Psoas muscle (tissue), 8 donors: Measurements from ENCODE around the gene ANKRD13B. TPM values are rescaled to one million over a fixed set of nuclear protein-coding genes. Genes with fewer than 3 reads are reported as not detected.
A peak's percentile ranks its signal among the peaks of the same experiment; 100 is the strongest.

Experiments
- ATAC-seq, 4 donors: fragments of 200-7000 bp; cut with Tn5 transposase; one replicate each; pipeline ENCODE4 v1.9.1; 2020; ENCODE audit warnings: moderate library complexity in 3 of 4, mild to moderate bottlenecking in 2 of 4
- DNase-seq, 2 donors: peaks; one replicate each; pipeline ENCODE4 v3.0.0-alpha.2; 2020
- H3K27ac ChIP-seq: fragments of 200-600 bp; one replicate; pipeline ENCODE4 v1.8.0; 2022
- H3K27me3 ChIP-seq, 3 donors: fragments of 200-600 bp in 1 of 3; one replicate each; pipeline versions ENCODE4 v1.6.1 to v1.8.0; 2013 to 2022; ENCODE audit warnings: low read length in 2 of 3, mild to moderate bottlenecking in 2 of 3, moderate library complexity in 1 of 3; ENCODE audit not compliant: insufficient read depth in 3 of 3
- H3K36me3 ChIP-seq, 2 donors: fragments of 200-600 bp in 1 of 2; one replicate each; pipeline versions ENCODE4 v1.6.1 to v1.8.0; 2013 to 2022; ENCODE audit warnings: low read depth in 1 of 2, mild to moderate bottlenecking in 1 of 2, moderate library complexity in 1 of 2; ENCODE audit not compliant: insufficient read depth in 1 of 2
- H3K4me1 ChIP-seq: fragments of 200-600 bp; one replicate; pipeline ENCODE4 v1.8.0; 2022
- H3K4me3 ChIP-seq: fragments of 200-600 bp; one replicate; pipeline ENCODE4 v1.8.0; 2022; ENCODE audit warnings: mild to moderate bottlenecking
- H3K9me3 ChIP-seq: fragments of 200-600 bp; one replicate; pipeline ENCODE4 v1.8.0; 2022
- WGBS, 3 donors: extraction: QIAGEN DNeasy Blood & Tissue Kit; methylation state at CpG; one replicate each; pipeline versions ENCODE4 v1.1.6 to v1.1.7; 2013; 5-methylcytosine and 5-hydroxymethylcytosine counted together
- intact Hi-C, 2 donors: fragments of 100-400 bp; cut with DNase I; formaldehyde crosslinking; loops; one replicate each; pipeline versions ENCODE4 v1.11.0 to v1.14.2; 2022
- polyA plus RNA-seq, 3 donors: library from polyadenylated mRNA; stranded (reverse); fragments of 200-250 nt; gene quantifications; one replicate each; pipeline ENCODE4 v1.2.3, GENCODE V29; 2013
- total RNA-seq, 4 donors: library from RNA; stranded (reverse); fragmentation: NEBNext Ultra II Directional in 2 of 4; extraction: Animal tissue kit (Norgen Biotek cat#: 25700) in 2 of 4; gene quantifications; one replicate each; pipeline versions ENCODE4 v1.2.1 to v1.2.4, GENCODE V29; 2021 to 2023
- TF ChIP-seq, protein P1 (sequence below): fragments of 200-600 bp; IDR thresholded peaks from one replicate; pipeline ENCODE4 v1.8.0; 2022; ENCODE audit warnings: antibody characterized with exemption
- donor health status: healthy with polysubstance abuse.
- donor health status: DM: no; HTN: no; CAD: no; lungs with moderate emphysema.
- donor health status: Bipolar disorder and iron deficiency.
- donor health status: healthy.
- donor health status: DM: yes; HTN: yes; CAD: no.
- donor health status: DM: no; HTN: no; CAD: no.
- donor health status: DM: no; HTN: no; CAD: no.
- donor health status: DM: yes; HTN: yes; CAD: no.

ANKRD13B gene
- total and polyA plus RNA-seq, 7 donors: 5.4 to 14.8 (median 7.1) TPM

DNA sequence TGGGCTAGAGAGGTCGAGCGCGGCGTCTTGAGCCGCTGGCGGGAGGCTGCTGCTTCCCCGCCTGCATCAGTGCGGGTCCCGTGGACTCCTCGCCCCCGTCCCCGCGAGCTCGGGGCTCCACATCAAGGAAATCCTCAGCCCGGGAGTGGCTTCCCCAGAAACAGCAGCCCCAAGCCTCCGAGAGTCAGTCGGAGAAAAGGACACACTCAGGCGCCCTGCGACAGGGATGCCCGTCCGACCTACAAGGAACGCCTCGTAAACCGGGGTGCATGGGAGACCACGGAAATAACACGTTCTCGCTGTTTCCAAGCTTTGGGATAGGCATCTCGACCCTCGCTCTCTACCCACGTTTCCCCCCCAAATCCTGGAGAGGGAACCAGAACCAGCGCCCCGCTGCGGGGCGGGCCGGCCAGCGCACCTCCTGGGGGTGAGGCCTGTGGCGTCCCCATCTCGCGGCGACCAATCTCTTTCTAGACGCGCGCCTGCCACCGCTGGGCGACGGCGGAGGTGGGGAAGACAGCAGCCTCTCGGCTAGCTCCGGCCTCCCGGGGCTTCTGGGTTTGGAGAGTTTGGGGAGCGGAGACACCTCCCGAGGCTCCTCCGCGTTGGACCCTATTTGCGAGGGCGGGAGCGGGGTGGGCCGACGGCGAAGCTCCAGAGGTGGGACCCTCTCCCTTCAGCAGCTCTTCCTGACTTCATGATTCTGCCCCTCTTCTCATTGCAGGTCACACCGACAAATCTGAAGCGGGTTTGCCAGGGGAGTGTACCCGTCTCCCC is 25.2 kb upstream of the ANKRD13B start:
- Histone ChIP-seq H3K27ac (peak overlapping the region; percentile 84), H3K27me3 (no peaks in the 10 kb centered on the region), H3K9me3 (no peaks in the 10 kb centered on the region), H3K4me1 (peaks cover 14% of the 10 kb centered on the region), H3K36me3 (no peaks in the 10 kb centered on the region), H3K4me3 (peak overlapping the region; percentile 81)
- TF ChIP-seq, protein P1, sequence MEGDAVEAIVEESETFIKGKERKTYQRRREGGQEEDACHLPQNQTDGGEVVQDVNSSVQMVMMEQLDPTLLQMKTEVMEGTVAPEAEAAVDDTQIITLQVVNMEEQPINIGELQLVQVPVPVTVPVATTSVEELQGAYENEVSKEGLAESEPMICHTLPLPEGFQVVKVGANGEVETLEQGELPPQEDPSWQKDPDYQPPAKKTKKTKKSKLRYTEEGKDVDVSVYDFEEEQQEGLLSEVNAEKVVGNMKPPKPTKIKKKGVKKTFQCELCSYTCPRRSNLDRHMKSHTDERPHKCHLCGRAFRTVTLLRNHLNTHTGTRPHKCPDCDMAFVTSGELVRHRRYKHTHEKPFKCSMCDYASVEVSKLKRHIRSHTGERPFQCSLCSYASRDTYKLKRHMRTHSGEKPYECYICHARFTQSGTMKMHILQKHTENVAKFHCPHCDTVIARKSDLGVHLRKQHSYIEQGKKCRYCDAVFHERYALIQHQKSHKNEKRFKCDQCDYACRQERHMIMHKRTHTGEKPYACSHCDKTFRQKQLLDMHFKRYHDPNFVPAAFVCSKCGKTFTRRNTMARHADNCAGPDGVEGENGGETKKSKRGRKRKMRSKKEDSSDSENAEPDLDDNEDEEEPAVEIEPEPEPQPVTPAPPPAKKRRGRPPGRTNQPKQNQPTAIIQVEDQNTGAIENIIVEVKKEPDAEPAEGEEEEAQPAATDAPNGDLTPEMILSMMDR: peak; percentile 20
- peak; percentile 66 to 87 for DNase-seq
- 0 to 1% (median 0%) methylated on average over 43 to 63 of the region's 63 CpGs for WGBS, 3 donors
- intact Hi-C loops: no loop called here
- peak; percentile 49 to 78 (median 62) for ATAC-seq

DNA sequence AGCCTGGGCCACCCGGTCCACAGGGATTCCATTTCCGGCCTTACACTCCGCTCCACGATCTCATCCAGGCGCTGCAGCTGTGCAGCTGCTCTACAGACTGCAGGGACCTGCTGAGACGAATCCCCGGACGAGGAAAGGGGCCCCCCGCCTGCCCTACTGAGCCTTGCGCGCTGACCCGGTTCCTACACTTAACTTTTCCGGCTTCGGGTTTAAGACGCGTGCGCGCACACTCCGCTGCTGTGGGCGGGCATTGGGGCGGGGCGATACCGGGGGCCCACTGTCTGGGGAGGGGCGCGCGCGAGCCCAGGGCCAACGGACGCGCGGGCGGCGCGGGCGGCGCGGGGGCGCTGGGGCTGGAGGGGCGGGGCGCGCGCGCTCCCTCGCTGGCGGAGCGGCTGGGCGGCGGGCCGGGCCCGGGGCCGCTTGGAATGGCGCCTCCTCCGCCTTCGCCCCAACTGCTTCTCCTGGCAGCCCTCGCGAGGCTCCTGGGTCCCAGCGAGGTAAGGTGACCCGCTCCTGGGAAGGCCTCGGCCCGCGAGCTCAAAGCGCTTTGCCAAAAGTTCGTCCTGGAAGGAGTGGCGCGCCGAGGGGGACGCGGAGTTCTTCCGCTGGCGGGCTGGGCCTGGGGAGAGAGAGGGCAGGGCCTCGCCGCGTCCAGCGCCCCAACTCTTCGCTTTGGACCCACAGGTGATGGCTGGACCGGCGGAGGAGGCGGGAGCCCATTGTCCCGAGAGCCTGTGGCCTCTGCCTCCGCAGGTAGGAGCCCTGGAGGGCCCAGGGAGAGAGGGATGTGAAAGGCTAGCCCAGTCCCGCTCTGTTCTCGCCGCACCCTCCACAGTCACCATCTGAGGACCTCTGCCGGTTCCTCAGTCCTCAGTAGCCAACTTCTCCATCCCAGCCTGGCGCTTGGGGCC is 24.3 kb upstream of the ANKRD13B start, which contains the start of gene TP53I13:
Gene TP53I13, plus strand, starts transcription at position 371 of the 914 bp plus-strand sequence. Its CDS starts 58 bp downstream, at position 429.
- WGBS, 3 donors: 1 to 2% (median 2%) methylated on average over 55 to 85 of the region's 85 CpGs
- H3K27me3 ChIP-seq: no peaks in the 10 kb centered on the region
- intact Hi-C loops: no loop called here
- no peaks in the 10 kb centered on the region for H3K9me3 ChIP-seq
- H3K4me3 ChIP-seq: peak within 1 kb of the TSS; percentile 81
- ATAC-seq: peak; percentile 68 to 77 (median 70)
- DNase-seq: peak; percentile 91
- H3K27ac ChIP-seq: peak within 1 kb of the TSS; percentile 84
- peaks cover 0 to 4% of the 10 kb centered on the region in 2 donors for H3K36me3 ChIP-seq
- TF ChIP-seq, protein P1: no peak
- peaks cover 19% of the 10 kb centered on the region for H3K4me1 ChIP-seq

DNA sequence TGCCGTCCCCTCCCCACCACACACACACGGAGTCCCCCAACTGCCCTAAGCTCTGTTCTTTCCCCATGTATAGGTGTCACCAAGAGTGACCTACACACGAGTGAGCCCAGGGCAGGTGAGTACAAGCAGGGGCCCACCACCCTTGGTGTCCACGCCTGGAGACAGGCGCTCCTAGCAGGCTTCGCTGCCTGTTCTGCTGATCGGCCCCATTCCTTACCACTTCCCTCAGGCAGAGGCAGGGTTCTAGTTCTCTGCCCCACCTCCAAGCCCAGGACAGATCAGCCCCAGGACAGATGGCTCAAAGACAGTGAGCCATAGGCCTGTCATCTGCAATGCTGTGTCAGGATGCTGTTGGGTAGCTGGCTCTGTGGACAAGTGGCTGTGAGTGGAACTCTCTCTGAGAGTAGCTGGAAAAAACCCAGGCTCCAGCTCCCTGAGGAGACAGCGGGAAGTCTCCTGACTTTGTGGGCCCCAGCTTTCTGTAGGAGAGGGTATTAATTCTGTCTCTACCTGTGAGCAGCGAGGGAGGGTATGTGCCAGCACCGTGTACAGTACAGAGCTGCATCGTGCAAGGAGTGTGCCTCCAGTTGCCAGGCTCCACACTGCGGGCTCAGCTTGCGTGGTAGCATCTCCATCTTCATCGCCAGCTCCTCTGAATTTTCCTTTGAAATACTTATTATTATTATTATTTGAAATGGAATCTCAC is 23.5 kb upstream of the ANKRD13B start:
- Histone ChIP-seq H3K27me3 (no peaks in the 10 kb centered on the region), H3K27ac (peak overlapping the region; percentile 84), H3K36me3 (peaks cover 0 to 12% of the 10 kb centered on the region in 2 donors), H3K4me3 (peak overlapping the region; percentile 81), H3K4me1 (peaks cover 19% of the 10 kb centered on the region), H3K9me3 (no peaks in the 10 kb centered on the region)
- TF ChIP-seq, protein P1: no peak
- intact Hi-C loops: no loop called here
- 63 to 69% (median 68%) methylated on average over 13 to 14 of the region's 14 CpGs for WGBS, 3 donors
- DNase-seq: peak in 1 of 2 donors; percentile 51
- ATAC-seq: no peak

DNA sequence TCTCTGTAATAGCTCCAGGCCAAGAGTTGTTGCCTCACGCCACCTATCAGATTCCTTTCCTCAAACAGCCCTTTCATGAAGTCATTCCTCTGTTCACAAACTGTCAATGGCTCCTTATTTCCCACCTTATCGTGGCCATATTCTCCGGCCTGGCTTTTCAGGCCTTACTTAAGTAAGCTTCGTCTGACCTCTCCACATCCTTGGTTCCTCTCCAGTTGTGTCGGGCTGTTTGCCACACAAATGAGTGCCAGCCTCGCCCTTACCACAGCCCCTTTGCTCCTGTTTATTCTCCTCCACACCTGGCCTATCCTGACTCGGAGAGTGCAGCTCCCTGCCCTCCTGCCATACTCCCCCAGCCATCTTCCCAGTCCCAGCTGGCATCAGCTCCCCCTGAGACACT is 22.4 kb upstream of the ANKRD13B start:
- Histone ChIP-seq H3K4me1 (peaks cover 19% of the 10 kb centered on the region), H3K27ac (peak overlapping the region; percentile 3), H3K9me3 (no peaks in the 10 kb centered on the region), H3K4me3 (no peak overlapping the region), H3K36me3 (peaks cover 0 to 23% of the 10 kb centered on the region in 2 donors), H3K27me3 (no peaks in the 10 kb centered on the region)
- DNase-seq (no peak), ATAC-seq (no peak)
- intact Hi-C loops: no loop called here
- 68 to 83% (median 68%) methylated on average over 7 of the region's 7 CpGs for WGBS, 3 donors
- TF ChIP-seq, protein P1: no peak
